K562 (cell line): Measurements from ENCODE around the gene MAPKAPK3. TPM values are rescaled to one million over a fixed set of nuclear protein-coding genes. Genes with fewer than 3 reads are reported as not detected.

Experiments used
- ATAC-seq: fragments of 200-7000 bp; cut with Tn5 transposase; 3 replicates; pipeline ENCODE4 v1.9.1; 2020; ENCODE audit warnings: moderate library complexity
- BruUV-seq: library from RNA; stranded (reverse); fragments of 400-500 nt; replicated peaks from 2 replicates; lab custom pipeline; 2021; lab: Mats Ljungman, UMichigan
- CTCF ChIA-PET: fragments of 300-600 bp; formaldehyde crosslinking; extraction: SDS; loops from one replicate; lab custom pipeline; 2021; ENCODE audit warnings: low intra/inter-chr PET ratio; lab: Yijun Ruan, JAX
- POLR2A ChIA-PET: fragments of 300-600, 350-650 bp; sonication (Branson Sonifier 250); formaldehyde crosslinking; extraction: SDS; loops from one replicate; lab custom pipeline; 2021; ENCODE audit warnings: antibody characterized with exemption, inconsistent platforms; lab: Yijun Ruan, JAX
- DNase-seq, 4 experiments: peaks; one replicate each; pipeline versions ENCODE4 v3.0.0 to v3.0.0-alpha.2; 2011 to 2018; ENCODE audit warnings: low spot score in 3 of 4, mixed read lengths in 3 of 4; ENCODE audit errors: extremely low read depth in 1 of 4
- FAIRE-seq: peaks from 2 replicates; lab custom pipeline; 2011; peaks lifted over from hg19 to GRCh38; lab: Jason Lieb, UNC
- H2AFZ ChIP-seq: 2 replicates; pipeline ENCODE4 v1.6.0; 2011; ENCODE audit warnings: low read depth, low read length, control low read depth, inconsistent platforms
- H3K27ac ChIP-seq: fragments of 200-600 bp; 3 replicates; pipeline ENCODE4 v1.8.0; 2011; ENCODE audit warnings: low read depth, mild to moderate bottlenecking, control low read depth, inconsistent platforms, low read length, moderate library complexity, mixed read lengths; ENCODE audit errors: extremely low read depth
- H3K27me3 ChIP-seq, 2 experiments: fragments of 300-600 bp in 1 of 2; 2 replicates in 1 of 2; 3 replicates in 1 of 2; pipeline versions ENCODE4 v1.6.0 to v1.8.0; 2011; ENCODE audit warnings: inconsistent platforms in 2 of 2, low read length in 2 of 2, mild to moderate bottlenecking in 1 of 2, mixed read lengths in 1 of 2, moderate library complexity in 1 of 2; ENCODE audit not compliant: control insufficient read depth in 2 of 2, insufficient read depth in 2 of 2
- H3K36me3 ChIP-seq: fragments of 300-600 bp; 3 replicates; pipeline ENCODE4 v1.8.0; 2011; ENCODE audit warnings: mild to moderate bottlenecking, low read length, inconsistent platforms; ENCODE audit not compliant: control insufficient read depth, insufficient read depth
- H3K4me1 ChIP-seq, 2 experiments: fragments of 200-600 bp in 1 of 2; replicated peaks in 1 of 2; 2 replicates in 1 of 2; 3 replicates in 1 of 2; pipeline versions ENCODE4 v1.5.1 to v1.8.0; 2011; ENCODE audit warnings: inconsistent platforms in 2 of 2, low read length in 2 of 2, mild to moderate bottlenecking in 1 of 2, mixed read lengths in 1 of 2, moderate library complexity in 1 of 2; ENCODE audit not compliant: control insufficient read depth in 2 of 2, insufficient read depth in 2 of 2
- H3K4me2 ChIP-seq: 2 replicates; pipeline ENCODE4 v1.6.1; 2011; ENCODE audit warnings: low read length, control low read depth, inconsistent platforms, mixed read lengths; ENCODE audit not compliant: insufficient read depth
- H3K4me3 ChIP-seq: fragments of 200-600 bp; sonication (generic), shearing (Covaris generic); 2 replicates; pipeline ENCODE4 v1.5.1; 2016; ENCODE audit warnings: control low read depth, inconsistent platforms
- H3K79me2 ChIP-seq: fragments of 200-600 bp; 3 replicates; pipeline ENCODE4 v1.8.0; 2011; ENCODE audit warnings: low read length, inconsistent platforms; ENCODE audit not compliant: control insufficient read depth, insufficient read depth
- H3K9ac ChIP-seq, 2 experiments: 2 replicates each; pipeline versions ENCODE4 v1.6.0 to v1.6.1; 2011; ENCODE audit warnings: low read depth in 2 of 2, low read length in 2 of 2, control low read depth in 1 of 2, inconsistent platforms in 1 of 2, mild to moderate bottlenecking in 1 of 2, mixed read lengths in 1 of 2; ENCODE audit not compliant: insufficient read depth in 1 of 2
- H3K9me1 ChIP-seq: one replicate; pipeline ENCODE4 v1.6.0; 2011; ENCODE audit warnings: inconsistent platforms, mild to moderate bottlenecking, low read length, moderate library complexity; ENCODE audit not compliant: control insufficient read depth, insufficient read depth
- H3K9me3 ChIP-seq: replicated peaks from 2 replicates; pipeline ENCODE4 v1.5.1; 2011; ENCODE audit warnings: low read depth, low read length, inconsistent platforms; ENCODE audit not compliant: control insufficient read depth, insufficient read depth
- H4K20me1 ChIP-seq: replicated peaks from 2 replicates; pipeline ENCODE4 v1.6.1; 2011; ENCODE audit warnings: low read length, inconsistent platforms, mixed read lengths; ENCODE audit not compliant: control insufficient read depth, insufficient read depth
- BRF1 ChIP-seq: IDR thresholded peaks from 3 replicates; pipeline ENCODE4 v1.6.1; 2011; ENCODE audit warnings: borderline replicate concordance, mild to moderate bottlenecking; ENCODE audit not compliant: insufficient read length; ENCODE audit errors: extremely low read depth
- CEBPG ChIP-seq, 3 experiments: fragments of 200-800 bp in 1 of 3; sonication (Bioruptor generic) in 1 of 3; sonication (generic) in 1 of 3; formaldehyde crosslinking in 1 of 3; IDR thresholded peaks in 2 of 3; conservative IDR thresholded peaks in 1 of 3; 2 replicates each; pipeline versions ENCODE4 v1.6.1 to v1.8.0; 2016 to 2022; ENCODE audit warnings: missing compliant biosample characterization in 2 of 3, missing genetic modification characterization in 2 of 3, mild to moderate bottlenecking in 1 of 3, missing genetic modification reagents in 1 of 3
- ETV6 ChIP-seq, 3 experiments: fragments of 150-350 bp in 1 of 3; sonication (generic) in 1 of 3; formaldehyde crosslinking in 1 of 3; IDR thresholded peaks; 2 replicates each; pipeline versions ENCODE4 v1.6.1 to v1.8.0; 2014 to 2022; ENCODE audit warnings: borderline replicate concordance in 2 of 3, low read depth in 2 of 3, antibody characterized with exemption in 1 of 3, low read length in 1 of 3, mild to moderate bottlenecking in 1 of 3, missing genetic modification reagents in 1 of 3
- HNRNPUL1 ChIP-seq: fragments of 200-400 bp; formaldehyde crosslinking; IDR thresholded peaks from 2 replicates; pipeline ENCODE4 v1.6.1; 2017; ENCODE audit warnings: low read length
- PRPF4 ChIP-seq: fragments of 200-400 bp; formaldehyde crosslinking; IDR thresholded peaks from one replicate; pipeline ENCODE4 v1.6.1; 2017; ENCODE audit warnings: low read length, low read depth, mild to moderate bottlenecking; ENCODE audit not compliant: insufficient read depth, poor library complexity, severe bottlenecking
- SAFB ChIP-seq: fragments of 200-400 bp; formaldehyde crosslinking; IDR thresholded peaks from 2 replicates; pipeline ENCODE4 v1.6.1; 2017; ENCODE audit warnings: low read depth, low read length, borderline replicate concordance
- TAL1 ChIP-seq: fragments of 450-650 bp; IDR thresholded peaks from 2 replicates; pipeline ENCODE4 v1.6.1; 2016; ENCODE audit warnings: mild to moderate bottlenecking
- WGBS: fragments of 100-300 bp; shearing (Covaris generic); methylation state at CpG from one replicate; pipeline ENCODE4 v1.1.6; 2016; ENCODE audit warnings: low coverage, mixed read lengths; ENCODE audit not compliant: insufficient coverage; ENCODE audit errors: missing lambda C conversion rate; 5-methylcytosine and 5-hydroxymethylcytosine counted together
- in situ Hi-C: fragments of 300-500 bp; cut with MboI; formaldehyde crosslinking; loops from 4 replicates; pipeline ENCODE4 v1.15.0; 2018; ENCODE audit warnings: inconsistent platforms, mixed read lengths
- intact Hi-C: fragments of 100-400 bp; cut with micrococcal nuclease; formaldehyde crosslinking; loops from 2 replicates; pipeline ENCODE4 v1.14.2; 2022
- polyA plus RNA-seq, 8 experiments: library from polyadenylated mRNA; depleted of rRNA in 4 of 8; stranded (reverse) in 5 of 8; unstranded in 3 of 8; fragments of >200 nt; fragmentation: Nextera tagmentation in 2 of 8; fragmentation: Illumina TruSeq in 1 of 8; extraction: Ambion mirVana in 2 of 8; extraction: Trizol in 1 of 8; gene quantifications; 2 replicates each; pipeline versions ENCODE4 v1.2.1 to v1.2.3, GENCODE V29; 2011 to 2014; ENCODE audit warnings: inconsistent platforms in 1 of 8, missing spikeins in 1 of 8
- total RNA-seq, 7 experiments: library from RNA; depleted of rRNA in 6 of 7; stranded (reverse); fragments of >200 nt in 6 of 7; fragmentation: Illumina TruSeq in 2 of 7; extraction: Trizol in 2 of 7; gene quantifications; 2 replicates each; pipeline versions ENCODE4 v1.2.1 to v1.2.3, GENCODE V29; 2011 to 2021; ENCODE audit warnings: low replicate concordance in 1 of 7

MAPKAPK3 gene
- total and polyA plus RNA-seq, 9 of the 15 experiments (the other 6 are each of a cell fraction or from before 2014, with no cell fraction given): 8.0 to 56.4 (median 41.2) TPM

DNA sequence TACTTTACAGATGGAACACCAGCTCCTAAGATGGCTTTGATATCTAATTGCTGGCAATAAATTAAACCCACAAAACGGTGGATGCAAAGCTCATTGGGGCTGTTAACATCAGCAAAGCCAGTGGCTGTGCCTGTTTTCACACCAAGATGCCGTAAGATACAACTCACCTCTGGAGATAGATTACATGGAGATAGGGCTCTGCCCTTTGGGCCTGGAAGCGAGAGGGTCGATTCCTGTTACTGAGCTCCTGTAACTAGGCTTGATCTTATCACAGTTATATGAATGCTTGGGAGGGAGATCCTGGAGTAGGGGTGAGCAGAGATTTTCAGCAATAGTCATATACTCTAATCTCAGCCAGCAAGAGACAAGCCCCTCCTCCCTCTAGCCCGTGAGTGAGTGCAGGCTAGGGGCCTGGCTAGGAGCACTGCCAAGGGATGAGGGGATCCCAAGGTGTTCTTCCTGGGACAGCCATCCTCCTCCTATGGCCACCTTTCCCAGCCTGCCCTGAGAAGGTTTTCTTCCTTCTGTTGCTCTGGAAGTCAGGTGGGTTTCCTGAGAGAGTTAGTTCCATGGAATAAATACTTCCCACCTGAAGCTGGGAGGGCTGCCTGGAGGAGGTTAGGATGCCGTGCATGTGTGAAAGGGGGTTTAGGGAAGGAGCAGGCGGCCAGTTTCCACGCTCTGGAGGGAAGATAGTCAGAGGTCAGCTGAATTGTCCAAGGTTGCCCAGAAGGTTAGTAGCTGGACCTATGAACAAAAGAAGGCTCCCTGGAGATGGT is 39.7 kb downstream of the MAPKAPK3 start:
- Histone ChIP-seq H3K27ac (no peak overlapping the region), H3K9me3 (no peaks in the 10 kb centered on the region), H3K36me3 (no peaks in the 10 kb centered on the region), H3K4me3 (no peak overlapping the region), H4K20me1 (peaks cover 6% of the 10 kb centered on the region), H3K9ac (no peak overlapping the region), H2AFZ (no peak overlapping the region), H3K79me2 (no peaks in the 10 kb centered on the region), H3K4me2 (no peak overlapping the region), H3K4me1 (no peaks in the 10 kb centered on the region; a peak in 1 of 5 replicates), H3K27me3 (peaks cover 0 to 23% of the 10 kb centered on the region in 2 experiments; a peak in 2 of 5 replicates), H3K9me1 (no peaks in the 10 kb centered on the region)
- DNase-seq: no peak
- no TSS peak for BruUV-seq
- FAIRE-seq: no peak
- in situ Hi-C loops: loop anchor here (5.0 kb wide), 1 partner anchor 84 kb away; no protein-coding TSS in a partner anchor
- TF ChIP-seq SAFB: no peak
- no peak for TF ChIP-seq ETV6 (IDR thresholded peaks at IDR 0.05; ENCODE audit: borderline replicate concordance in 1 of 2, low read depth in 2 of 2, low read length in 1 of 2)
- TF ChIP-seq ETV6 (CRISPR knock-in tag; IDR thresholded peaks at IDR 0.05; ENCODE audit: borderline replicate concordance): no peak
- TF ChIP-seq TAL1: no peak
- no peak for TF ChIP-seq HNRNPUL1
- no peak for TF ChIP-seq PRPF4
- TF ChIP-seq CEBPG (CRISPR knock-in tag; IDR thresholded peaks at IDR 0.05): no peak
- no peak for TF ChIP-seq CEBPG (tag; conservative IDR thresholded peaks at IDR 0.05 in 1 of 2, IDR thresholded peaks at IDR 0.05 in 1 of 2)
- no peak for TF ChIP-seq BRF1
- ChIA-PET POLR2A (interaction anchor here (0.5 kb wide), 1 partner anchor 8 kb away, joined by 4 read pairs; no protein-coding TSS in a partner anchor), CTCF (no interaction called here)
- 0% methylated on average over 7 of the region's 8 CpGs for WGBS
- intact Hi-C loops: no loop called here
- ATAC-seq: no peak
